Stimulated activated CD4-positive, alpha-beta T cell treated with anti-CD3 and anti-CD28 coated beads, Interleukin-2, amount 100 ng/mL, for 24 hours (primary cell): Measurements from ENCODE around the gene CACNA2D1.

Experiments
- DNase-seq, 2 donors: peaks; one replicate each; pipeline ENCODE4 v3.0.0-alpha.2; 2020

Gene CACNA2D1

DNA sequence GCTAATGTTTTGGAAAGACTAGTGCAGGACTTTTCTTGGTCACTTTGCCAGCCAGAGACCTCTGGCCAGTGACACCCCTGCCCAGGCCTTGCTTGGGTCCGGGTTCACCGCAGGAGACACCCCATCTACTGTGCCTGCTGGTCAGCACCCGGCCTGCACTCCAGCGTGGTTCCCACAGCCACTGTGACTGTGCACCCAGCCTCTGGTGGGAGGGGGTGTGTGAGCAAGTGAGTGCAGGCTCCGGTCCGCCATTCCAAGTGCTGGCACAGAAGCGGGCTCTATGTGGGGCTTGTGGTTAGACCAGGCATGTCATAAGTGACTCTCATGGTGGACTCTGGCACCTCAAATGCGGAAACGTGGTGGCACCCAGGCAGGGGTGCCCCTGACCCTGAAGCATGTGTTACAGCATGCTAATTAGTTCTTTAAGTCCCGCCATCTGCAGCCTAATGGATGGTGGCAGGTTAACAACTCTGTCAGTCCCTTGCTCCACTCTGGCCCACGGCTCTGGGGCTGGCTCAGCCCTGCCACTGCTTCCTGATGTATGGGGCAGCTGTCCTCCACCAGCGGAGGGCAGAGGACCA, 361.8 kb downstream of the CACNA2D1 start:
- no peak for DNase-seq

- DNase-seq = no peak
These were observed 363.2 kb downstream of the CACNA2D1 start for GRCh38 chr7:82080254-82080927.

- DNase-seq = no peak
These were observed 364.1 kb downstream of the CACNA2D1 start for GRCh38 chr7:82079527-82079926.

DNA sequence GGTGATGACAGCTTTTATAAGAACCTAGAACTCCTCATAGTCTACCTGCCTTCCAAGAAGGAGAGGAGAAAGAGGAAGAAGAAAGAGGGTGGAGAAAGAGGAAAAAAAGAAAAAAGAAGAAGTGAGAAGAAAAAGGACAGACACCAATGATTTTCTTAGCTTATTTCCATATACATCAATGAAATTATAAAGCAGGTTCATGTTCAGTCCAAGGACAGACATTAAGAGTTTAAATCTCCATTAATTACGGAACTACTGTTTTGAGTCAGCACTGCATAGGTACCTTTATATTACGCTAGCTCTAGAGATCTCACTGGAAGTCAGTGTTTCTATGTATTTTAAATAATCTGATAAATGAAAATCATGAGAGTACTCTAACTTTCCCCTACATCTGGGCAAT, 364.8 kb downstream of the CACNA2D1 start:
- no peak for DNase-seq

- no peak for DNase-seq
These were observed 372.1 kb downstream of the CACNA2D1 start for GRCh38 chr7:82071468-82071867.

DNA sequence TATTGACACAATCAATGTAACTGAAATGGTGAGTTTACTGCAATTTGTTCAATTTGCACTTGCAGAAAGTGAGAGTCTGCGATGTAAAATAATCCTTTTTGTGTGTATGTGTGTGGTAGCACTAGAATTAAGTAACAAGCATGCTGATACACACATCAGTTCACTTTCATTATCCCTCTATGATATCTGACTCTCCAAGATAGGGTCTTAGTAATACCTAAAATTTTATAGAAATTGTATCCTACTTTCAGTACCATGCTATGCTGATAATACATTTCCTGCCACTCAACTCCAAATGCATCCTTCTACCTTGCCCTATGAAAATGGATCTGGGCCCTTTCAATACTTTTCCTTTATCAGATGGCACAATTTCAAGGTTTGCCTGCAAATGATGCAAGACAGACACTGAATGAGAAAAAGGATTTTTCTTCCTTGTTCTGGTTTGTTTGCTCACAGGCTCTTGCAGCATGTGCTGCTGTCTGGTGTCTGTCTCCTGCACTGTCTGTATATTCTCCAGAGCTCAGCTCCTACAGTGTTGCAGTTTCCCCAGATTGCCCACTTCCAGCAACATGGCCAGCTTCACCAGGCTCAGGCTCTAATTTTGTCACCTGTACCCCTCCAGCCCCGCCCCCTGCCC, 375.8 kb downstream of the CACNA2D1 start:
- no peak for DNase-seq

- DNase-seq = no peak
These were observed 386.1 kb downstream of the CACNA2D1 start for GRCh38 chr7:82057476-82057875.

GRCh38 chr7:82056282-82056681, 387.3 kb downstream of the CACNA2D1 start:
- no peak for DNase-seq

GRCh38 chr7:82054544-82054943, 389.0 kb downstream of the CACNA2D1 start:
- DNase-seq = no peak

DNA sequence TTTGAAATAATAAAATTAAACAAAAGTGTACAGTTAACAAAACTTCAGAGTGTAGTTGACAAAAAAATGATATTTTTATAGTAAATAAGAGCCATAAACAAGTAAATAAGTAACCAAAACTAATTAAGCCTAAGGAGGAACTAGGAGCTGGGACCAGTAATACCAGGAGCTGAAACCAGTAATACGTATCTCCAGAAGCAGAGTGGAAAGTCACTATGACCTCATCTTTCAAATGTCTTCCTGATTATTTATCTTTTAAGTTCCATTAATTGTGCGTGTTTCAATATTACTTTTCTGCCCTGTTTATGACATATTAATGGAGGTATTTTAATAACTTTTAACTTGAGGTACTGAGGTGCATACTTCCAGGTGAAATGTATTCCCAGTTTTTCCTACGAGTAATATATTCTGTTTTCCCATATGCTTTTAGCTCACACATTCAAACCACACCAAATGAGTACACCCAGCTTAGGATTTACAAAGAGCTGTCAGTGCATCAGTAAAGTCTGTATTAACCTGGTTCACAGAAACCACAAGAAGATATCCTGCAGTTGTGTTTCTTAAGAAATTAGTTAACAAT, 390.0 kb downstream of the CACNA2D1 start:
- DNase-seq = no peak

- no peak for DNase-seq
These were observed 392.0 kb downstream of the CACNA2D1 start for GRCh38 chr7:82051601-82052000.

DNA sequence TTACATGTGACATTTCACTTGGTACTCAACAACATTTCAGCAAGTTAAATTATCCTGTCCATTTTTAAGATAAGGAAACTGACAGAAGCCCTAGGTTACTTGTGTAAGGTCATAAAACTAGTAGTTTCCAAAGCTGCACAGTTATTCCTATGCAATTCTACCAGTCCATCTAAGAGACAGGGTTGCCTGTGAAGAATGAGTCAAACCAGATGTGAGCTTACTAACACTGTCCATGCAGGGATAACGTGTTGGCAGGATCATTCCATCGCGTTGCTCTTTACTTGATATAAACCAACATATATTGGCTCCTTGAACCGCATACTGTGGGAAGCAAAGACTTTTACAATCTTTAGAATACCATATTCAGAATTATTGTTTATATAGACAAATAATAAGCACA, 392.8 kb downstream of the CACNA2D1 start:
- no peak for DNase-seq

DNA sequence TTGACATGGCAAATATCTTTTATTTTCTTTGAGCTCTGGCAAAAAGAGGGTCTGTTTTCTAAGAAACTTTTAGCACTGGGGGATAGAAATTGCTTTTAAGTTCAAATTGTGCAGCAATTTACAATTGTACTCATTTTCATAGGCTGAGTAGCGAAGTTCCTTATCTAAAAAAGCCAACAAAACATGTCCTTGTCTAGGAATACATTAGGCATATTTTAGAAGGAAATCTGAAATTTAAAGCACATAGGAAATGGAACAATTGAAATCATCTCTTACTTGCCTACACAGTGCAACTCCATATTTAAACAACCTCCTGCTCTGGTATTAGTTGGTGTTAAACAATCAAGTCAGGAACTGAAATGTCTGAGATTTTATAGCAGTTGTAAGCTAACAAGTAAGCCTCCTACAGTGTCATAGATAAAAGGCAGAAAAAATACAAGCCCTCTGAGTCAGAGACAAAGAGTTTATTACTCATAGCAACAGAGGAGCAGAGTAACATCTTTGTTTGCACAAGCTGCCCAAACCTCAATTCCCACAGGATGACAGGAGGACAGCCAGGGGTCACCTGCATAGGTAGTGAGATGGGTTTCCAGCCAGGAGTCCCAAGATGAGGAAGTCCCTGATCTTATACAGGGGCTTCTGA, 393.6 kb downstream of the CACNA2D1 start:
- no peak for DNase-seq

DNA sequence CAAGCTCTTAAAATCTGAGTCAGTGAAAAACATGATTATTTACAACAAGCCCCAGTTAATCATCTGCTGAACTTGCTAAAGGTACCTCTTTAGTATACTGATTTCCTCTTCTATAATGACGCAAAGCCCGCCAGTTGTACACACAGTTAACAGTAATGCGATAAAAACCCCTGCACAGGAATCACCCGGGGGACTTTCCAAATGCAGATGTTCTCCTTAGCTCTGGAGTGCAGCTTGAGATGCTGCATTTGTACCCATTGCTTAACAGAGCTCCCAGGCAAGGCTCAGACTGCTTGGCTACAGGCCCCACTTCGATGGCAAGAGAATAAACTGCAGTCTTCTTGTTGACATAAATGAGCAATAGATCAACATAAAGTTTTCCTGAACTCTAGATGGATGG, 394.1 kb downstream of the CACNA2D1 start:
- DNase-seq = no peak

- DNase-seq = no peak
These were observed 399.0 kb downstream of the CACNA2D1 start for GRCh38 chr7:82044497-82045080.

- no peak for DNase-seq
These were observed 404.0 kb downstream of the CACNA2D1 start for GRCh38 chr7:82039621-82040020.

GRCh38 chr7:82036146-82036886, 407.3 kb downstream of the CACNA2D1 start:
- DNase-seq = no peak

DNA sequence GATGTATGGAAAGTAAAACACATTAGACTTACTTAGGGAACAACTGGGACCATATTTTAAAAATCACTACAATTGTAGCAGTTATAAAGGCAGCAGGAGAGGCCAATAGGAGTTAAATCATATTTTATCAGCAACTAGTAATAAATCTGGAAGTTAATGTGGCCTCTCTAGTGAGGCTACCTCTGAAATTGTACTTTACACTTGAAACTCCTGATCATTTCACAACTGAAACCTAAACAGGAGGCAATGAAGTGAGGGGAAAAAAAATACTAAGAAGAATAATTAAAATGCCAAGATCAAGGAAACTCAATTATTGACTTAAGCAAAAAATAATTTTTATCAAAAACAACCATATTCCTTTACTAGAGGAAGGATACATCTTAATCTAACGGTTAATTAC, 408.1 kb downstream of the CACNA2D1 start:
- DNase-seq = no peak

DNA sequence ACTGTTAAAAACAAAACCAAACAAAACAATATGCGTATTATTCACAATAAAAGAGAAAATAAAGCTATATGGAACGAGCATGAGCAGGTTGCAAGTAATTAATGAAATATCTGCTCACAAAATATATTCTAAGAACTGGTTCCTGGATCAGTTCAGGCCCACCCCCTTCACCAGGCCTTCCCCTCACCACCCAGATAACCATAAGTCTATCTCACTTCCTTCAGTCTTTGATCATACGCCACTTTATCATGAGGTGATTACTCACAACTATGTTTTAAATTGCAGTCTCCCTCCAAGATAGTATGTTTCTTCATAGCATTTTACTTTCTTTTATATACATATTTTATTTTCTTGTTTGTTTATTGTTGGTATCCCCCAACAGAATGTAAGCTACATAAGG, 410.7 kb downstream of the CACNA2D1 start:
- no peak for DNase-seq

DNA sequence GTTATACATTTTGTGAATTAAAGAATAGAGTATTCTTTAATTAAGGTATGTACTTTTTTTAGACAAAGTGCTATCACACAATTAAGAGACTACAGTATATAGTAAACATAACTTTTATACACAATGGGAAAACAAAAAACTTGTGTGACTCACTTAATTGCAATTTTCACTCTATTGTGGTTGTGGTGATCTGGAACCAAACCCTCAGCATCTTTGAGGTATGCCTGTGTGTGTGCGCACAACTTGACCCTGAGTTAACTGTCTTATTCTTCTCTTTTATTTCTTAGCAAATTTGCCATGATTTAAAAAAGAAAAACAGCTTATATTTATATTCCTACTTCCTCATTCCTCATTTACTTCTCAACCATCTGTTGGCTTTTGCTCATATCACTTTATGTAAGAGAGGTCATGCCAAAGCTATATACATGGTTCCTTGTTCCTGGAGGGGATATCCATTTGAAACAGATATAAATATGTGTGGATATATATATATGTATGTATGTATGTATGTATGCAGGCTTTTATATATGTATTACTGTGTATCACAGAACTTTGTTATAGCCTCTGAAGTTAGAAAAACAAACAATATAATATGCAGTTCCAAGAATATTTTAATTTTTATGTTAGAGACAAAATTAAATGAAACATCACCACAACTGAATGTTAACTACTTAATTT, 414.2 kb downstream of the CACNA2D1 start:
- no peak for DNase-seq

- DNase-seq = no peak
These were observed 415.5 kb downstream of the CACNA2D1 start for GRCh38 chr7:82028097-82028496.

- DNase-seq = no peak
These were observed 421.9 kb downstream of the CACNA2D1 start for GRCh38 chr7:82021713-82022112.
